ENCODE data around the gene ASIC1.
A peak's percentile ranks its signal among the peaks of the same experiment; 100 is the strongest.

Gene ASIC1

DNA sequence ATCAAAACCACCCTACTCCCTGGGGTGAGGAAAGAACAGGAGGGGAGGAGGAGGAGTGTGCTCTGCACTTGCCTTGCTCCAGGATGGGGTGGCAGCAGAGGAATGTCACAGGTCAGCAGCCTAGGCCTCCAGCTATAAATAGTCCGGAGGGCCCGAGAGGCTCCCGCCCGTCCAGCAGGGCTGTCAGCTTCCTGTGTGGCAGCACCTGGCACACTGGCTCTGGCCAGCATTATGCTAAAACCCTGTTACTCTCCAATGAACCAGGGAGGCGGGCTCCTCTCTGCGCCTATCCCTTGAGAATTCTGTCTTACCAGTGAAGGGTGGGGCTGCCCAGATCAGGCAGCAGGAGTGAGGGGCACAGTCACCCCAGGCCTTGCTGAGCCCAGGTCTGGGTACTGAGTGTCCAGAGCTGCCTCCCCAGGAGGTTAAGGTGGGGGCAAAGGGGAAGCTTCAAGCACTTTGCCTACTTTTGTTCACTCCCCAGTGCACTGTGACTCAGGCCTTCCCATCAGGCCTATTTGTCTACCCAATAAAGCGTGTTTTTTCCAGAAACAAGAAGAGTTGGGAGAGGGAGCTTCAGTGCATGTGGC, 53.5 kb downstream of the ASIC1 start:
- no peak for DNase-seq

DNA sequence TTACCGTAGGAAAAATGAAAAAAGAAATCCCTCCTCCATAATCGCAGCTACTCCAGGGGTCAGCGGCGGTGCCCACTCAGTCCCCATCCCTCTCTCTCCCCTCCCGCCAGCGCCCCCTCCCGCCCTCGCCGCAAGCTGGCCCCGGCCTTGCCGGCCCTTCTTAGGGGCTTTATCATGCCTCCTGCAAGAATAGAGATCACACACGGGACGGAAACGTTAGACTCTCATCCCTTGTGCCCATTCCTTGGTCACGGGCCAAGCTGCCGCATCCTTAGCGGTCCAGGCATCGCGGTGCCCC, 53.9 kb downstream of the ASIC1 start:
- no peak for DNase-seq

DNA sequence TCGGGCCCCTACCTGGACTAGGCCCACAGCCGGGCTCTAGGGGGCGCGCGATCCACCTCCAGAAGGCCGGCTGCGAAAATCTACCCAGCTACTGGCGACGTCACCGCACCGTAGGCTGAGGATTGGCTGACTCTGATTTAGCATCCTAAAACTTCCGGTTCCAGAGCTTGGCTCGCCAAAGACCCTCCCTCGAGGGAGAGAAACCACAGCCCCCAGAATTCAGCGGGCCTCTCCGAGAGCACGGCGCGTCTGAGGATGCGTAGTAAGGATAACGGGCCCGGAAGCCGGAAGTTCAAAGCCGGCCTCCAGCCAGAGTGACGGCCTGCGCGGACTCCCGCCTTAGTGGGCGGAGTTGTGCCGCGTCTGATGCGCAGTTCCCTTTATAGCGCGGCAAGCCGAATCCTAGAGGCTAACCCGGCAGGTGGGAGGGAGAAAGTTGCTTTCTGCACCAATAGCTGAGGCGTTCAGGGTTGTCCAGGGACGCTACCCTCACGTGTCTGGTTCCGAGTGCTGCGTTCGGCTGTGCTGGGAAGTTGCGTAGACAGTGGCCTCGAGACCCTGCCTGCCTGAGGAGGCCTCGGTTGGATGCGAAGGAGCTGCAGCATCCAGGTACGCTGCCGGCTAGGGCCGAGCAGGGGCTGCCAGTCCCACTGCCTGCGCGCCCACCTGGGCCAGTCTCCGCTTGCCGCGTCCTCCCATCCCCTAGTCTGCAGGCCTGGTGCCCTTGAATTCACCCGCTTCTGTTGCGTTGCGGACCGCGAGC, 54.5 kb downstream of the ASIC1 start, which contains the start of gene COX14:
COX14 (plus strand) TSS at position 544 of the 763 bp plus-strand sequence. CDS start 7,808 bp downstream, outside the sequence.
- DNase-seq, result peak; percentile 100

DNA sequence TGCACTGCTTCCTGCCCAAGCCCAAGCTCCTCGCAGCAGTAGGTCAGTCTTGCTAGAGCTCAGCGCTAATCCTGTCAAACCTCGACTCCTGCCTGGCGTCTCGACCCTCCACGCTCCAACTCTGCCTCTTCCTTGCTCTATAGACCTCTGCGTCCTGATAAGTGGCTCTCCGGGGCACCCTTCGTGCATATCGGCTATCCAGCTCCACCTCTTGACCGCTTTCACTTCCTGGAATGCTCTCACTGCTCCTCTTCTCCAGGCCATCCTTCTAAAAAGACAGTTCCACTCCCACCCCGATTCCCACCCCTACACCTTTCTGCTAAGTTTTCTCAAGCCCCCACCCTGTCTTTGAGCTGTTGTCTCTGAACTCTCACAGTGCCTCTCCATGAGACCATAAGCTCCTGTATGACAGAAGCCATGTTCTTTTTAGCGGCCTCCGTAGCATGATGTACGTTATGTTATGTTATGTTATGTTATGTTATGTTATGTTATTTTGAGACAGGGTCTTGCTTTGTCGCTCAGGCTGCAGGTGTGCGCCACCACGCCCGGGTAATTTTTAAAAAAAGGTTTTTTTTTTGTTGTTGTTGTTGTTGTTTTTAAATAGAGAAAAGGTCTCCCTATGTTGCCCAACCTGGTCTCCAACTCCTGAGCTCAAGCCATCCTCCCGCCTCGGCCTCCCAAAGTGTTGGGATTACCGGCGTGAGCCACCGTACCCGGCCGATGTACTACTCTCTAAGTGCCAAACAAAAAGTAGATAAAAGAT, 55.2 kb downstream of the ASIC1 start:
- DNase-seq, result peak; percentile 25

DNA sequence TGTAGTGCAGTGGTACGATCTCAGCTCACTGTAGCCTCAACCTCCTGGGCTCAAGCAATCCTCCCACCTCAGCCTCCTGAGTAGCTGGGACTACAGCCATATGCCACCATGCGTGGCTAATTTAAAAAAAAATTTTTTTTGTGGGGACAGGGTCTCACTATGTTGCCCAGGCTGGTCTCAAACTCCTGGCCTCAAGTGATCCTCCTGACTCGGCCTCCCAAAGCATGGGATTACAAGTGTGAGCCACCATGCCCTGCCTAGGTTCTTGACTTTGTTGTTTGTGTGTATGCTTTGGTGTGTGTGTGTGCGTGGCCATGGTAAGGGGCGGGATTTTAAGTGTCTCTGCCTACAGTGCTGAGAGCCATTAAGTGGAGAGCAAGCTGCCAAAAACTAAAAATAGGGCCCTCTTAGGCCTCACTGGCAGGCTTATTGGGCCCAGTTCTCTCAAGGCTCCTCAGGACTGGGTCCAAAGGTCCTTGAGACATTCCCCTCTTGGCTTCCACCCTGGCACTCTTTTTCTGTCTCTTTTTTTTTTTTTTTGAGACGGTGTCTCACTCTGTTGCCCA, 59.7 kb downstream of the ASIC1 start:
- DNase-seq, result no peak

DNA sequence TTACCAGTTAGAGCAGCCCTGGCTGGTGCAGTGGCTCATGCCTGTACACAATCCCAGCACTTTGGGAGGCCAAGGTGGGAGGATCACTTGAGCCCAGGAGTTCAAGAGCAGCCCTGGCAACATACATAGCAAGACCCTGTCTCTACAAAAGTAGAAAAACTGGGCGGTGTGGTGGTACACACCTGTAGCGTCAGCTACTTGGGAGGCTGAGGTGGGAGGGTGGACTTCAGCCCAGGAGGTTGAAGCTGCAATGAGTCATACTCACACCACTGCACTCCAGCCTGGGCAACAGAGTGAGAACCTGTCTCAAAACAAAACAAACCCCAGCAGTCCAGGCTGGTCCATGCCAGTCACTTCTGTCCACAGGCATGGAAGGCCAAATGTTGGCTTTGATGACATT, 62.0 kb downstream of the ASIC1 start:
- no peak for DNase-seq

DNA sequence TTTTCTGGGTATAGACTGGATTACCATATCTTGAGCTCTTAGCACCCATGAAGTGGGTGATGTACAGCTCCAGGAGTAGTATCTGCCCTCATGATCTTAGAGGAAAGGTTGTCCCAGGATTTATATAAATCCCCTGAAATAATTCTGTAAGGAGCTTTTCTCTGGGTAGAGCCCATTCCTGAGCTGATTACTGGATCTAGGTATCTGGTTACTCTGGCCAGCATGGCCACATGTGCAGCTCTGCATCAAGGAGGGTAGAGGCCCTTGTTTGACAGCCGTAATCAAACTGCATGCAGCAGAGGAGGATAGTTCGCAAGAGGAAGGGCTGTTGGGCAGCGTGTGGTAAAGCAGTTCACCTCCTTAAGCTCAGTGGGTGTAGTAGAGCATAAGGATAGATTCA, 63.1 kb downstream of the ASIC1 start:
- DNase-seq, result no peak

DNA sequence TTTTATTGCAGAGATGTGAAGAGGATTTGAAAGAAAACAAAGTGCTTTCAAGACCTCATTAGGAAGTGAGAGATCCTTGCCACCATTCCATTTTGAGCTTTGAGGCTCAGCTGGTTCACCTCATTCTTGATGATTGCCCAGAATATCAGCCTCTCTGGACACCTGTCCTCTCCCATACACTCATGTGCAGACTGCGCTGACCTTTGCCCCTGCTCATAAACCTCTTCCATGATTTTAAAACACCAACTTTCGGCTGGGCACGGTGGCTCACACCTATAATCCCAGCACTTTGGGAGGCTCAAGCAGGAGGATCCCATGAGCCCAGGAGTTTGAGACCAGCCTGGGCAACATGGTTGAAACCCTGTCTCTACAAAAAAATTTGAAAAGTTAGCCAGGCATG, 63.6 kb downstream of the ASIC1 start:
- no peak for DNase-seq

DNA sequence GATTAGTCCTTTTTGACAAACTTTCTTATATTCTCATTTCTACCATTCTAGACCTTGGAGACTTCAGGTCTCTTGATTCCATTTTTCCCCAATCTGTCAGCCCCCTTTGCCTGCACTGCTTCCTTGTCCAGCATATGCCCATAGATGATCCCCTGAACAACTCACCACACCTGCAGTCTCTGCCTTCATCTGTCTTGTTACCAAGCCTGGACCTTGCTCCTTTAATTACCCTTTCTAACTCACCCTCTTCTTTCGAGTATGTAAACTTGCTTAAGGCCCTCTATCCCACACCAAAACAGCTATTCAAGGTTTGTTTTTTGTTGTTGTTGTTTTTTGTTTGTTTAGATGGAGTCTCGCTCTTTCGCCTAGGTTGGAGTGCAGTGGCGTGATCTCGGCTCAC, 64.2 kb downstream of the ASIC1 start:
- no peak for DNase-seq

DNA sequence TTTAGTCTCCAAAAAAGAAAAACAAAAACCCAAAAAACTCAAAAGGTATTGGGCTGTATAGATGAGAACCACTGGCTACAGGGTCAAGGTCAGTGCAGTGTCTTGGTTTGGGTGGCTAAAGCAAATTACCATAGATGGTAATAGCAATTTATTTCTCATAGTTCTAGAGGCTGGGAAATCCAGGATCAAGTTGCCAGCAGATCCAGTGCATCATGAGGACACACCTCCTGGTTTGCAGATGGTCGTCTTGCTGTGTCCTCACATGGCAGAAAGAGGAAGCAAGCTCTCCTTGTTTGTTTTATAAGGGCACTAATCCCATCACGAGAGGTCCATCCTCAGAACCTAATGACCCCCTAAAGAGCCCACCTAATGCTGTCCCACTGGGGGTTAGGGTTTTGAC, 65.8 kb downstream of the ASIC1 start:
- DNase-seq, result no peak

DNA sequence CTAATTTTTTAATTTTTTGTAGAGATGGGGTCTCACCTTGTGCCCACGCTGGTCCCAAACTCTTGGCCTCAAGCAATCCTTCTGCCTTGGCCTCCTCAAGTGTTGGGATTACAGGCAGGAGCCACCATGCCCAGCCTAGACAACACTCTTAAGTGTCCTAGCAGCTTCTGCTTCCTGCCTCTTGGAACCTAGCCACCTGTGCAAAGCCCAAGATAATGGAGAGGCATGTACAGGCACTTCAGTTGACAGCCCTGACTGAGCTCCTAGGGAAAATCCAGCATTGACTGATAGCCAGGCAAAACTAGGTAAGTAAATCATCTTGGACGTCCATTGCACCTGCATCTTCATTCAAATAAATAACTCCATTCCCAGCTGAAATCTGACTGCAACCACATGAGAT, 70.2 kb downstream of the ASIC1 start:
- DNase-seq, result no peak

DNA sequence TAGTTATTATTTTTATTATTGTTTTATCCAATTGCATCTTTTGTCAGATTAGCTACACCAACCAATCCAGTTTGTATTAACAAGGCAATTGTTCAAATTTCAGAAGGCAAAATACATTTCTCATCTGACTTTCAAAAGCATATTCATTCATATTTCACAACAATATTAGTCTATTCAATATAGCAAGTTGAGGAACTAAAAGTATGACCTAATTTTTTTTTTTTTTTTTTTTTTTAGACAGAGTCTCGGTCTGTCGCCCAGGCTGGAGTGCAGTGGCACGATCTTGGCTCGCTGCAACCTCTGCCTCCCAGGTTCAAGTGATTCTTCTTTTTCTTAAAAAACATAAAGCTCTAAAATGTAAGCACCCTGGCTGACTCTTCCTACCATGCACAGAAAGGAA, 71.9 kb downstream of the ASIC1 start:
- DNase-seq, result no peak

DNA sequence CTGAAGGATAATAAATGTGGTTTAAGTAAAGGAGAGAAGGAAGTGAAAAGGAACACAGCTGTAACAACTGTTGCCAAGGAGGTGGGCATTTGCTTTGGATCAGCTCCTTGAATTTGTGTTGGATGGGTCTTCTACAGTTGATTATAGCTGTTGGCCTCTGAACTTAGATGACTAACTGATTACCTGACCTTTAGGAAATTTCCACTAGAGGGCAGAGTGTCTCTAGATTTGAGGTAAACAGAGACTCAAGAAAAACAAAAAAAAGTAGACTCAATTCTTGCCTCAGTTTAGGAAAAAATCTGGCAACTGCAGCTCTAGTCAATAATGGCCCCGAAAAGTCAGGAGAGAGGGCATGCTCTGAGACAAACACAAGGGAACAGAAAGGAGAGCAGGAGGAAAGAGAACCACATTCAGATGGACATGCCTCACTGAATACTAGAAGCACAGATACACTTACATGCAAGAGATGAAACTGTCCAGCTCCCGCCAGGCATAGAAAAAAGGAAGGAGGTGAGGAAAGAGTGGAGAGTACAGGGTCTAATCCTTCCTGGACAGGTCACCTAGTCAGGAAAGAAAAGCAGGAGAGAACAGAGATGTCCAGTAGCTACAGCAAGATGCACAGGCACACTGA, 75.2 kb downstream of the ASIC1 start:
- DNase-seq, result peak; percentile 61

All from activated CD4-positive, alpha-beta T cell treated with anti-CD3 and anti-CD28 coated beads, Interleukin-2, amount 50 U/mL, for 16 hours (primary cell).